ENCODE data around the gene NKPD1. TPM values are rescaled to one million over a fixed set of nuclear protein-coding genes. Genes with fewer than 3 reads are reported as not detected.

NKPD1 gene
- total RNA-seq, 4 donors from 2014 or later: 0.16 TPM; not detected in 3

GRCh38 chr19:45140144-45140503 is 20.7 kb downstream of the NKPD1 start:
- intact Hi-C loops (cut with DNase I; ENCODE audit: low total_unique reads) (no loop called here), in situ Hi-C loops (cut with MboI; ENCODE audit: low sequenced_read_pairs in 4 of 4) (no loop called here)
- no peak overlapping the region for H3K4me3 ChIP-seq
- no peaks in the 10 kb centered on the region for H3K9me3 ChIP-seq
- no peak for DNase-seq
- H3K36me3 ChIP-seq: peaks cover 0 to 28% of the 10 kb centered on the region in 2 donors
- TF ChIP-seq CTCF (IDR thresholded peaks at IDR 0.05 in 4 of 5, conservative IDR thresholded peaks at IDR 0.05 in 1 of 5) (no peak), POLR2A (IDR thresholded peaks at IDR 0.05) (no peak)
- no peak for ATAC-seq
- H3K27ac ChIP-seq: no peak overlapping the region
- H3K27me3 ChIP-seq: no peaks in the 10 kb centered on the region
- H3K4me1 ChIP-seq: no peaks in the 10 kb centered on the region

GRCh38 chr19:45139286-45140143 is 21.3 kb downstream of the NKPD1 start:
- DNase-seq: no peak
- no peak overlapping the region for H3K27ac ChIP-seq
- no peak overlapping the region for H3K4me3 ChIP-seq
- ATAC-seq: no peak
- no peaks in the 10 kb centered on the region for H3K4me1 ChIP-seq
- peaks cover 0 to 26% of the 10 kb centered on the region in 2 donors for H3K36me3 ChIP-seq
- no peaks in the 10 kb centered on the region for H3K9me3 ChIP-seq
- no peaks in the 10 kb centered on the region for H3K27me3 ChIP-seq
- intact Hi-C loops (cut with DNase I; ENCODE audit: low total_unique reads) (no loop called here), in situ Hi-C loops (cut with MboI; ENCODE audit: low sequenced_read_pairs in 4 of 4) (no loop called here)
- no peak for TF ChIP-seq POLR2A (IDR thresholded peaks at IDR 0.05)
- TF ChIP-seq CTCF (IDR thresholded peaks at IDR 0.05 in 4 of 5, conservative IDR thresholded peaks at IDR 0.05 in 1 of 5): no peak

GRCh38 chr19:45138303-45138751 is 22.5 kb downstream of the NKPD1 start:
- DNase-seq: no peak
- ATAC-seq: no peak
- no peak overlapping the region for H3K4me3 ChIP-seq
- intact Hi-C loops (cut with DNase I; ENCODE audit: low total_unique reads): no loop called here
- no peak overlapping the region for H3K27ac ChIP-seq
- no peaks in the 10 kb centered on the region for H3K9me3 ChIP-seq
- in situ Hi-C loops (cut with MboI; ENCODE audit: low sequenced_read_pairs in 4 of 4): no loop called here
- H3K36me3 ChIP-seq: peaks cover 0 to 22% of the 10 kb centered on the region in 2 donors
- no peaks in the 10 kb centered on the region for H3K4me1 ChIP-seq
- no peak for TF ChIP-seq POLR2A (IDR thresholded peaks at IDR 0.05)
- no peak for TF ChIP-seq CTCF (IDR thresholded peaks at IDR 0.05 in 4 of 5, conservative IDR thresholded peaks at IDR 0.05 in 1 of 5)
- H3K27me3 ChIP-seq: no peaks in the 10 kb centered on the region

GRCh38 chr19:45137179-45137761 is 23.5 kb downstream of the NKPD1 start:
- peak in 1 of 2 donors; percentile 18 for ATAC-seq
- H3K9me3 ChIP-seq: no peaks in the 10 kb centered on the region
- in situ Hi-C loops (cut with MboI; ENCODE audit: low sequenced_read_pairs in 4 of 4) (no loop called here), intact Hi-C loops (cut with DNase I; ENCODE audit: low total_unique reads) (no loop called here)
- DNase-seq: no peak
- no peak for TF ChIP-seq POLR2A (IDR thresholded peaks at IDR 0.05)
- TF ChIP-seq CTCF (IDR thresholded peaks at IDR 0.05 in 4 of 5, conservative IDR thresholded peaks at IDR 0.05 in 1 of 5): no peak
- no peak overlapping the region for H3K4me3 ChIP-seq
- H3K4me1 ChIP-seq: no peaks in the 10 kb centered on the region
- H3K36me3 ChIP-seq: peaks cover 0 to 14% of the 10 kb centered on the region in 2 donors
- H3K27me3 ChIP-seq: no peaks in the 10 kb centered on the region
- H3K27ac ChIP-seq: no peak overlapping the region

All from gastrocnemius medialis (tissue), 4 donors.